ENCODE measurements around the gene ZDHHC15. TPM values are rescaled to one million over a fixed set of nuclear protein-coding genes. Genes with fewer than 3 reads are reported as not detected.
"Not testable (repeated sequence)": the region's sequence is repeated elsewhere in the genome, so short reads cannot be mapped to it uniquely, and the experiment has no call there.

ZDHHC15 gene
- total and polyA plus RNA-seq, 5 donors from 2014 or later = 0.08 to 0.79 (median 0.21) TPM

- no peak for DNase-seq
- Histone ChIP-seq H3K27me3 (ENCODE audit: control insufficient read depth, insufficient read depth, low read length) (no peaks in the 10 kb centered on the region), H3K27ac (ENCODE audit: insufficient read depth, low read length, poor library complexity, severe bottlenecking) (no peak overlapping the region), H3K4me1 (ENCODE audit: control insufficient read depth, insufficient read depth, low read length, poor library complexity, severe bottlenecking) (no peaks in the 10 kb centered on the region), H3K4me3 (ENCODE audit: low read depth, low read length) (no peak overlapping the region), H3K9me3 (ENCODE audit: control insufficient read depth in 2 of 2, low read length in 2 of 2) (peaks cover 7 to 8% of the 10 kb centered on the region in 2 experiments), H3K36me3 (ENCODE audit: control insufficient read depth, insufficient read depth, low read length) (peaks cover 6% of the 10 kb centered on the region)
- H3K27ac Mint-ChIP-seq = no peak overlapping the region
- H3K4me1 Mint-ChIP-seq = no peaks in the 10 kb centered on the region
- no peak for ATAC-seq (ENCODE audit: low read depth in 2 of 2)
- H3K9me3 Mint-ChIP-seq = peaks cover 0 to 8% (median 3%) of the 10 kb centered on the region in 7 donors
- H3K4me3 Mint-ChIP-seq = no peak overlapping the region
- no peaks in the 10 kb centered on the region for H3K27me3 Mint-ChIP-seq
- peaks cover 1% of the 10 kb centered on the region for H3K36me3 Mint-ChIP-seq
Observed at GRCh38 chrX:75337525-75337924, 185.3 kb downstream of the ZDHHC15 start.

- Mint-ChIP-seq H3K27ac (no peak overlapping the region), H3K4me1 (no peaks in the 10 kb centered on the region), H3K9me3 (peaks cover 0 to 18% (median 6%) of the 10 kb centered on the region in 7 donors), H3K4me3 (no peak overlapping the region), H3K36me3 (peaks cover 12% of the 10 kb centered on the region), H3K27me3 (no peaks in the 10 kb centered on the region)
- Histone ChIP-seq H3K27me3 (ENCODE audit: control insufficient read depth, insufficient read depth, low read length) (no peaks in the 10 kb centered on the region), H3K4me3 (ENCODE audit: low read depth, low read length) (no peak overlapping the region), H3K27ac (ENCODE audit: insufficient read depth, low read length, poor library complexity, severe bottlenecking) (no peak overlapping the region), H3K36me3 (ENCODE audit: control insufficient read depth, insufficient read depth, low read length) (peaks cover 15% of the 10 kb centered on the region), H3K4me1 (ENCODE audit: control insufficient read depth, insufficient read depth, low read length, poor library complexity, severe bottlenecking) (no peaks in the 10 kb centered on the region), H3K9me3 (ENCODE audit: control insufficient read depth in 2 of 2, low read length in 2 of 2) (peaks cover 12 to 17% of the 10 kb centered on the region in 2 experiments)
- DNase-seq (no peak), ATAC-seq (ENCODE audit: low read depth in 2 of 2) (no peak)
Observed at GRCh38 chrX:75335127-75335458, 187.7 kb downstream of the ZDHHC15 start.

GRCh38 chrX:75334407-75335126, 188.3 kb downstream of the ZDHHC15 start:
- DNase-seq = not testable (repeated sequence)
- H3K9me3 Mint-ChIP-seq = peaks cover 0 to 23% (median 6%) of the 10 kb centered on the region in 7 donors

GRCh38 chrX:75327607-75328006, 195.2 kb downstream of the ZDHHC15 start:
- Histone ChIP-seq H3K4me1 (ENCODE audit: control insufficient read depth, insufficient read depth, low read length, poor library complexity, severe bottlenecking) (no peaks in the 10 kb centered on the region), H3K36me3 (ENCODE audit: control insufficient read depth, insufficient read depth, low read length) (peaks cover 30% of the 10 kb centered on the region), H3K27ac (ENCODE audit: insufficient read depth, low read length, poor library complexity, severe bottlenecking) (no peak overlapping the region), H3K9me3 (ENCODE audit: control insufficient read depth in 2 of 2, low read length in 2 of 2) (peaks cover 5 to 18% of the 10 kb centered on the region in 2 experiments), H3K27me3 (ENCODE audit: control insufficient read depth, insufficient read depth, low read length) (no peaks in the 10 kb centered on the region), H3K4me3 (ENCODE audit: low read depth, low read length) (no peak overlapping the region)
- peaks cover 0 to 27% (median 5%) of the 10 kb centered on the region in 7 donors for H3K9me3 Mint-ChIP-seq
- H3K27me3 Mint-ChIP-seq = peaks cover 3% of the 10 kb centered on the region
- DNase-seq = no peak
- ATAC-seq (ENCODE audit: low read depth in 2 of 2) = no peak
- H3K27ac Mint-ChIP-seq = no peak overlapping the region
- H3K4me3 Mint-ChIP-seq = no peak overlapping the region
- peaks cover 51% of the 10 kb centered on the region for H3K36me3 Mint-ChIP-seq
- H3K4me1 Mint-ChIP-seq = peaks cover 0 to 2% (median 0%) of the 10 kb centered on the region in 4 donors

More at GRCh38 chrX:75334407-75335126, 188.3 kb downstream of the ZDHHC15 start:
- not testable (repeated sequence) for H3K4me3 Mint-ChIP-seq; H3K4me1 ChIP-seq (ENCODE audit: control insufficient read depth, insufficient read depth, low read length, poor library complexity, severe bottlenecking); H3K27me3 Mint-ChIP-seq; ATAC-seq (ENCODE audit: low read depth in 2 of 2); H3K27ac ChIP-seq (ENCODE audit: insufficient read depth, low read length, poor library complexity, severe bottlenecking); H3K27ac Mint-ChIP-seq; H3K4me1 Mint-ChIP-seq; H3K4me3 ChIP-seq (ENCODE audit: low read depth, low read length); H3K27me3 ChIP-seq (ENCODE audit: control insufficient read depth, insufficient read depth, low read length)
- Histone ChIP-seq H3K9me3 (ENCODE audit: control insufficient read depth in 2 of 2, low read length in 2 of 2) (peaks cover 12 to 20% of the 10 kb centered on the region in 2 experiments), H3K36me3 (ENCODE audit: control insufficient read depth, insufficient read depth, low read length) (peaks cover 18% of the 10 kb centered on the region)
- peaks cover 17% of the 10 kb centered on the region for H3K36me3 Mint-ChIP-seq

Other genes with a start within 250 kb of the ZDHHC15 start
- gene UPRT, start 249.0 kb downstream of the ZDHHC15 start, total RNA-seq = 36.9 TPM
- 10 to 100 TPM; 23.0 to 25.5 (median 23.5) TPM for gene UPRT, start 249.0 kb downstream of the ZDHHC15 start, polyA plus RNA-seq

Measured in CD4-positive, CD25-positive, alpha-beta regulatory T cell (primary cell).